Measurements from ENCODE around the gene FBN2. TPM values are rescaled to one million over a fixed set of nuclear protein-coding genes. Genes with fewer than 3 reads are reported as not detected.

The FBN2 gene
- total RNA-seq, 1 experiment from 2014 or later, result 0.08 TPM

DNA sequence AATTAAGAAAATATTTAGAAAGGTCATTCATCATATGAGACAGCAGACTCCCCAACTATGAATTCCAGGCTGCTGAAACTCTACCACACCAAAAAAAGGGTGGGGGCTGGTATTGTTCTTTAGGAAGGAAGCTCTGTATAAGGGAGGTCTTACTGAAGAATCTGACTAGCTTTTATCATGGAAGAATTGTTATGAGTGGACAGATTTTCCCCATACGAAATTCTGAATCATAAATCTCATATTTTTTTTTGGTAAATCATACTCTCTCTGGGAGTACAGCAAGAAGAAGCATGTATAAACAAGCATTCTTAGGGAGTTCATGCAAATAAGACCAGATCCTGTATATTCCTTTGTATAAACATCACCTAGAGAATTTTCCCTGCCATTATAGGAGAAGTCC, 234.5 kb downstream of the FBN2 start:
- no peak overlapping the region for H3K27ac ChIP-seq (ENCODE audit: low read length)
- no peak for DNase-seq (ENCODE audit: low read depth, low spot score)
- CTCF ChIA-PET, result no interaction called here
- TF ChIP-seq CTCF (IDR thresholded peaks at IDR 0.05), result no peak
- TF ChIP-seq POLR2AphosphoS5 (IDR thresholded peaks at IDR 0.05; ENCODE audit: low read depth, low read length), result no peak
- no peak for TF ChIP-seq TCF7L2 (IDR thresholded peaks at IDR 0.05; ENCODE audit: low read depth, low read length)
- no peak for TF ChIP-seq SIN3A (IDR thresholded peaks at IDR 0.05; ENCODE audit: borderline replicate concordance, insufficient read depth, low read depth, low read length)
- TF ChIP-seq REST (IDR thresholded peaks at IDR 0.05; ENCODE audit: insufficient read depth in 1 of 2, low read depth in 2 of 2, low read length in 1 of 2), result no peak
- no TSS peak for BruUV-seq (replicated peaks)
- H3K36me3 ChIP-seq (ENCODE audit: control insufficient read depth, insufficient read depth, low read length), result no peaks in the 10 kb centered on the region
- in situ Hi-C loops (cut with HindIII; ENCODE audit: low pct_unique_long_range_greater_than_20kb, low sequenced_read_pairs) (no loop called here), intact Hi-C loops (cut with micrococcal nuclease; ENCODE audit: unreplicated experiment) (no loop called here)
- no peaks in the 10 kb centered on the region for H3K9me3 ChIP-seq (ENCODE audit: control insufficient read depth, insufficient read depth, low read depth, low read length)
- H3K4me1 ChIP-seq (ENCODE audit: control insufficient read depth, insufficient read depth, low read length), result no peaks in the 10 kb centered on the region
- H3K27me3 ChIP-seq (ENCODE audit: control insufficient read depth, insufficient read depth, low read length), result no peaks in the 10 kb centered on the region
- no peak for ATAC-seq
- H3K4me3 ChIP-seq (ENCODE audit: low read depth in 2 of 2, low read length in 2 of 2), result no peak overlapping the region
- POLR2A ChIA-PET, result no interaction called here

DNA sequence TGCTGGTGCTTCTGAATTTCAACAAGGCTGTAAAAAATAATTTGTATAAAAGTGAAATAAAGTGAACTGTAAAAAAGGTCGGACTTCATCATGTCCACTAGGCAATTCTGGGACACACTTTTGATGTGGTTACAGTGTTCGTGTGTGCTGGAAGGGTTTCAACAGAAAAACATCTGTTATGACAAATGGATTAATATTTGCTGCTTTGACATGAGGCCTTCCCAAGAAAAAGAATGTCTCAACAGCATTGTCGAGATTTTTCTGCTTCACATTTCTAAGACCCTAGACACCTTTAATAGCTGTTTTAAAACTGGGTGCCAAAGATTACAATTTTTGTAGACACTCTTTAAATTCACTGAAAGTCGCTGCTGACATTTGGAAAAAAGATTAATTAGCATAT, 237.9 kb downstream of the FBN2 start:
- Histone ChIP-seq H3K4me1 (ENCODE audit: control insufficient read depth, insufficient read depth, low read length) (no peaks in the 10 kb centered on the region), H3K4me3 (ENCODE audit: low read depth in 2 of 2, low read length in 2 of 2) (no peak overlapping the region), H3K27me3 (ENCODE audit: control insufficient read depth, insufficient read depth, low read length) (no peaks in the 10 kb centered on the region), H3K9me3 (ENCODE audit: control insufficient read depth, insufficient read depth, low read depth, low read length) (no peaks in the 10 kb centered on the region), H3K27ac (ENCODE audit: low read length) (no peak overlapping the region), H3K36me3 (ENCODE audit: control insufficient read depth, insufficient read depth, low read length) (no peaks in the 10 kb centered on the region)
- in situ Hi-C loops (cut with HindIII; ENCODE audit: low pct_unique_long_range_greater_than_20kb, low sequenced_read_pairs) (no loop called here), intact Hi-C loops (cut with micrococcal nuclease; ENCODE audit: unreplicated experiment) (no loop called here)
- TF ChIP-seq TCF7L2 (IDR thresholded peaks at IDR 0.05; ENCODE audit: low read depth, low read length) (no peak), REST (IDR thresholded peaks at IDR 0.05; ENCODE audit: insufficient read depth in 1 of 2, low read depth in 2 of 2, low read length in 1 of 2) (no peak), POLR2AphosphoS5 (IDR thresholded peaks at IDR 0.05; ENCODE audit: low read depth, low read length) (no peak), CTCF (IDR thresholded peaks at IDR 0.05) (no peak), SIN3A (IDR thresholded peaks at IDR 0.05; ENCODE audit: borderline replicate concordance, insufficient read depth, low read depth, low read length) (no peak)
- ChIA-PET POLR2A (no interaction called here), CTCF (no interaction called here)
- BruUV-seq (replicated peaks), result no TSS peak
- DNase-seq (ENCODE audit: low read depth, low spot score), result no peak
- no peak for ATAC-seq
